Measurements from ENCODE around the gene NISCH. TPM values are rescaled to one million over a fixed set of nuclear protein-coding genes. Genes with fewer than 3 reads are reported as not detected.

Gene NISCH
- total RNA-seq, 4 donors from 2014 or later: 68.7 to 298 (median 94.6) TPM

GRCh38 chr3:52463416-52463815 is 8.0 kb downstream of the NISCH start:
- TF ChIP-seq POLR2AphosphoS5 (IDR thresholded peaks at IDR 0.05): no peak
- no peak for TF ChIP-seq POLR2A (IDR thresholded peaks at IDR 0.05)
- no peak for TF ChIP-seq EP300 (IDR thresholded peaks at IDR 0.05)
- no peak for TF ChIP-seq CTCF (IDR thresholded peaks at IDR 0.05)
- Histone ChIP-seq H3K9me3 (no peaks in the 10 kb centered on the region), H3K4me1 (peaks cover 19% of the 10 kb centered on the region), H3K27me3 (no peaks in the 10 kb centered on the region), H3K27ac (no peak overlapping the region), H3K4me3 (no peak overlapping the region), H3K36me3 (peaks cover 43% of the 10 kb centered on the region)
- no peak for DNase-seq (ENCODE audit: low spot score in 2 of 2)
- 87% methylated on average over 5 of the region's 5 CpGs for whole genome bisulfite sequencing

- 56% methylated on average over 9 of the region's 9 CpGs for whole genome bisulfite sequencing
- H3K27ac ChIP-seq: no peak overlapping the region
- no peaks in the 10 kb centered on the region for H3K27me3 ChIP-seq
- peaks cover 38% of the 10 kb centered on the region for H3K36me3 ChIP-seq
- H3K4me3 ChIP-seq: no peak overlapping the region
- no peak for TF ChIP-seq POLR2A (IDR thresholded peaks at IDR 0.05)
- TF ChIP-seq EP300 (IDR thresholded peaks at IDR 0.05): no peak
- no peak for TF ChIP-seq CTCF (IDR thresholded peaks at IDR 0.05)
- TF ChIP-seq POLR2AphosphoS5 (IDR thresholded peaks at IDR 0.05): no peak
- peaks cover 24% of the 10 kb centered on the region for H3K4me1 ChIP-seq
- H3K9me3 ChIP-seq: no peaks in the 10 kb centered on the region
- DNase-seq (ENCODE audit: low spot score in 2 of 2): no peak
Measured at GRCh38 chr3:52468336-52468735, 12.9 kb downstream of the NISCH start.

GRCh38 chr3:52469001-52469400 is 13.6 kb downstream of the NISCH start:
- Histone ChIP-seq H3K9me3 (no peaks in the 10 kb centered on the region), H3K4me3 (no peak overlapping the region), H3K27ac (no peak overlapping the region), H3K27me3 (no peaks in the 10 kb centered on the region), H3K36me3 (peaks cover 43% of the 10 kb centered on the region), H3K4me1 (peaks cover 24% of the 10 kb centered on the region)
- 70% methylated on average over 5 of the region's 5 CpGs for WGBS
- TF ChIP-seq POLR2AphosphoS5 (IDR thresholded peaks at IDR 0.05) (no peak), CTCF (IDR thresholded peaks at IDR 0.05) (no peak), POLR2A (IDR thresholded peaks at IDR 0.05) (no peak), EP300 (IDR thresholded peaks at IDR 0.05) (no peak)
- DNase-seq (ENCODE audit: low spot score in 2 of 2): no peak

GRCh38 chr3:52470920-52471319 is 15.5 kb downstream of the NISCH start:
- TF ChIP-seq EP300 (IDR thresholded peaks at IDR 0.05) (no peak), CTCF (IDR thresholded peaks at IDR 0.05) (no peak), POLR2A (IDR thresholded peaks at IDR 0.05) (no peak), POLR2AphosphoS5 (IDR thresholded peaks at IDR 0.05) (no peak)
- peaks cover 24% of the 10 kb centered on the region for H3K4me1 ChIP-seq
- peaks cover 50% of the 10 kb centered on the region for H3K36me3 ChIP-seq
- no peaks in the 10 kb centered on the region for H3K27me3 ChIP-seq
- WGBS: 93% methylated on average over 3 of the region's 4 CpGs
- no peak for DNase-seq (ENCODE audit: low spot score in 2 of 2)
- H3K9me3 ChIP-seq: no peaks in the 10 kb centered on the region
- no peak overlapping the region for H3K27ac ChIP-seq
- no peak overlapping the region for H3K4me3 ChIP-seq

- Histone ChIP-seq H3K27ac (no peak overlapping the region), H3K9me3 (no peaks in the 10 kb centered on the region), H3K36me3 (peaks cover 57% of the 10 kb centered on the region), H3K4me3 (no peak overlapping the region), H3K27me3 (no peaks in the 10 kb centered on the region), H3K4me1 (peaks cover 24% of the 10 kb centered on the region)
- TF ChIP-seq CTCF (IDR thresholded peaks at IDR 0.05) (peak; percentile 22 to 54), EP300 (IDR thresholded peaks at IDR 0.05) (no peak)
- no peak for DNase-seq (ENCODE audit: low spot score in 2 of 2)
- WGBS: 64% methylated on average over 20 of the region's 26 CpGs
Measured at GRCh38 chr3:52471371-52472238, 16.2 kb downstream of the NISCH start.

All from suprapubic skin (tissue), 4 donors.